ENCODE data around the gene ABCB9.
"Not testable (repeated sequence)": the region's sequence is repeated elsewhere in the genome, so short reads cannot be mapped to it uniquely, and the experiment has no call there.

ABCB9 gene

GRCh38 chr12:122934722-122935121, 31.5 kb downstream of the ABCB9 start:
- no peak for DNase-seq

DNA sequence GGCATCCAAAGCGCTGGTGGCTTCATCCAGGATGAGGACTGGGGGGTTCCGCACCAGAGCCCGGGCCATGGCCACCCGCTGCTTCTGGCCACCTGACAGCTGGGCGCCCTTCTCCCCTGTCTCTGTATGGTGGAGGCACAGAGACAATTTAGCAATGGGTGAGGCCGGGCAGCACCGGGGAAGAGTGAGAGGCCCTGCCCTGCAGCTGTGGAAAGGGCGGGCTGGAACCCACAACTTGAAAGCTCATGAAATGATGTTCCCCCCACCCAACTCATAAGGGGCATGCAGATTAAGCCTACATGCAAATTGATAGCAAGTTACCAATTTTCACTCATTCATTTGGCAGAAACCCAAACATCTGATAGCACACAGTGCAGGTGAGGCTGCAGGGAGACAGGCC, 34.1 kb downstream of the ABCB9 start:
- DNase-seq: no peak

- DNase-seq: no peak
Measured at GRCh38 chr12:122929812-122930211, 36.5 kb downstream of the ABCB9 start.

- DNase-seq: no peak
Measured at GRCh38 chr12:122929148-122929538, 37.1 kb downstream of the ABCB9 start.

- DNase-seq: no peak
Measured at GRCh38 chr12:122928404-122929147, 37.7 kb downstream of the ABCB9 start.

DNA sequence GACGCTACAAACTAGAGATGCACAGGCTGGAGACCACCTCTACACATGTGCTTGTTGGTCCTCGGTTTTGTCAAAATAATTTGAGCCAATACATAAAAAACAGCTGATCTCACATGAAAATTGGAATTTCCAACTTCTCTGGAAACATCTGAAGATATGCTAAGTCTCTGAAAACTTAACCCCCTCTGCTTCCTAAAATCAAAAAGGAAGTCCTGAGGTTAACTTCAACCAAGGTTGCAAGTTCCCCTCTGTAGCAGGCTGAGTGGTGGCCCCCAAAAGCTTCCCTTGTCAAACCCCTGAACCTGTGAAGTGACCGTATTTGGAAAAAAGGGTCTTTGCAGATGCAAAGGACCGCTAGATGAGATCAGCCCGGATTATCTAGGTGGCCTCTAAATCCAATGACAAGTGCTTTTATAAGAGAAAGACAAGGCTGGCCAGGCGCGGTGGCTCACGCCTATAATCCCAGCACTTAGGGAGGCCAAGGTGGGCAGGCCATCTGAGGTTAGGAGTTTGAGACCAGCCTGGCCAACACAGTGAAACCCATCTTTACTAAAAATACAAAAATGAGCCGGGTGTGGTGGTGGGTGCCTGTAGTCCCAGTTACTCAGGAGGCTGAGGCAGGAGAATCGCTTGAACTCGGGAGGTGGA, 38.4 kb downstream of the ABCB9 start:
- no peak for DNase-seq

DNA sequence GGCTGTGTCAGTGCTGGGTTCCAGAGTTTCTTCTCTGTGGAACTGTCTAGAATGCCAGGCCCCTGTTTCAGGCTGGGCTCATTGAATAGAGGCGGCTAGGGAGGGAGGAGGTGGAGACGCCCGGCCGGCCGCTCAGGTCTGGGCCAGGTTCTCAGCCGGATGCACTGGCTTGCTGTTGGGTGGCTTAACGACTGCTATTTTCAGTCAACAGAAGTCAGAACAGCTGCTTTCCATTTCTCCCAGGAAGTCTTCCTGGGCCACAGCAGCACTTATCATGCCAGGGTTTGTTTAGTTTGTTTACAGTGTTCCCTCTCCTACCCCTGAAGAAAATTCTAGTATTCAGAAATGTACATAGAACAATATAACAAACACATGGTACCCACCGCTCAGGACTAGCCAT, 44.3 kb downstream of the ABCB9 start:
- DNase-seq: no peak

GRCh38 chr12:122920687-122921086, 45.6 kb downstream of the ABCB9 start:
- no peak for DNase-seq

DNA sequence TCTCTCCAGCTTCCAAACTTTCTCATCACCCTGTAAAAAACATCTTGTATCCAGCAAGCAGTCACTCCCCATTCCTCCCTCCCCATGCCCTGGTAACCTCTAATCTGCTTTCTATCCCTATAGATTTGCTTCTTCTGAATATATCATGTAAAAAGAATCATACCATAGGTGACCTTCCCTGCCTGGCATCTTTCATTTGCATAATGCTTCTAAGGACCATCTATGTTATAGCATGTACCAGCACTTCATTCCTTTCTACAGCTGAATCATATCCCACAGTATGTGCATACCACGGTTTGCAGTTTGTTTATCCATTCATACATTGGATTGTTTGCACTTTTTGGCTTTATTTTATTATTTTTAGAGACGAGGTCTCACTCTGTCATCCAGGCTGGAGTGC, 47.4 kb downstream of the ABCB9 start:
- no peak for DNase-seq

- DNase-seq: no peak
Measured at GRCh38 chr12:122917507-122918121, 48.6 kb downstream of the ABCB9 start.

GRCh38 chr12:122909442-122910288, 56.6 kb downstream of the ABCB9 start:
- no peak for DNase-seq

- no peak for DNase-seq
Measured at GRCh38 chr12:122908915-122909314, 57.3 kb downstream of the ABCB9 start.

GRCh38 chr12:122905258-122905657, 61.0 kb downstream of the ABCB9 start:
- DNase-seq: not testable (repeated sequence)

DNA sequence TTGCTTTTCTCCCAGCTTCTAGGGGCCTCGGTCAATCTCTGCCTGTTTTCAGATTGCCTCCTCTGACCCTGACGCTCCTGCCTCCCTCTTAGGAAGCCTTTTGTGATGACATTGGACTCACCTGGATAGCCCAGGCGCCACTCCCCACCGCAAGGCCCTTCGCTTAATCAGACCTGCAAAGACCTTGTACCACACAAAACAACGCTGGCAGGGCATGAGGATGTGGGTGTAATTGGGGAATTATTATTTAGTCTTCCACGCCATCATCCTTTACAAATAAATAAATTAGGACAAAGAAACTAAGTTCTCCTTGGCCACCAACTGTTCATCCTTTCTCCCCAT, 62.6 kb downstream of the ABCB9 start:
- DNase-seq: no peak

- DNase-seq: no peak
Measured at GRCh38 chr12:122902854-122903692, 63.2 kb downstream of the ABCB9 start.

DNA sequence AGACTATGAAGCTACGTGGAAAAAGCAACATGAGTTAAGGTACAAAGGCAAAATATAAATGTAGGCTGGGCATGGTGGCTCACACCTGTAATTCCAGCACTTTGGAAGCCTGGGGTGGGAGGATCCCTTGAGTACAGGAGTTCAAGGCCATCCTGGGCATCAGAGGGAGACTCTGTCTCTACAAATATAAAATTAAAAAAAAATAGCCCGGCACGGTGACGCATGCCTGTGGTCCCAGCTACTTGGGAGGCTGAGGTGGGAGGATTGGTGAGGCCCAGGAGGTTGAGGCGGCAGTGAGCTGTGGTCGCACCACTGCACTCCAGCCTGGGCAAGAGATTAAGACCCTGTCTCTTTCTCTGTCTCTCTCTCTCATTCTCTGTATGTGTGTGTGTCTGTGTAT, 66.4 kb downstream of the ABCB9 start:
- no peak for DNase-seq

DNA sequence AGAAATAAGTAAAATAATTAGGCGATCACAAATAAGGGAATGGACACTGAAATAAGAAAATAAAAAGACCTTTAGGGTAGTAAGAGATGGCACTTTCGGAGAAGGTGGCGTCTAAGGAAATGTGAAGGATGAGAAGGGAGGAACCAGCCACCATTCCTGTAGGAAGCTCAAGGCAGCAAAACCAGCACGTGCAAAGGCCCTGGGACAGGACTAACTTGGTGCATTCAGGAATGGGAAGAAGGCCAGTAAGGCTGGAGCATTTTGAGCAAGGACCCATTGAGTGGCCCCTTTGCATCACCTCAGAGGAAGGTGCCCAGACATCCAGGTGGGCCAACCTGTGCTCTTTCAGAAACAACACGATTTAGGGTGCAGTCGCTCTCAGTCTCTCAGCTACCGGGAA, 69.6 kb downstream of the ABCB9 start:
- no peak for DNase-seq

DNA sequence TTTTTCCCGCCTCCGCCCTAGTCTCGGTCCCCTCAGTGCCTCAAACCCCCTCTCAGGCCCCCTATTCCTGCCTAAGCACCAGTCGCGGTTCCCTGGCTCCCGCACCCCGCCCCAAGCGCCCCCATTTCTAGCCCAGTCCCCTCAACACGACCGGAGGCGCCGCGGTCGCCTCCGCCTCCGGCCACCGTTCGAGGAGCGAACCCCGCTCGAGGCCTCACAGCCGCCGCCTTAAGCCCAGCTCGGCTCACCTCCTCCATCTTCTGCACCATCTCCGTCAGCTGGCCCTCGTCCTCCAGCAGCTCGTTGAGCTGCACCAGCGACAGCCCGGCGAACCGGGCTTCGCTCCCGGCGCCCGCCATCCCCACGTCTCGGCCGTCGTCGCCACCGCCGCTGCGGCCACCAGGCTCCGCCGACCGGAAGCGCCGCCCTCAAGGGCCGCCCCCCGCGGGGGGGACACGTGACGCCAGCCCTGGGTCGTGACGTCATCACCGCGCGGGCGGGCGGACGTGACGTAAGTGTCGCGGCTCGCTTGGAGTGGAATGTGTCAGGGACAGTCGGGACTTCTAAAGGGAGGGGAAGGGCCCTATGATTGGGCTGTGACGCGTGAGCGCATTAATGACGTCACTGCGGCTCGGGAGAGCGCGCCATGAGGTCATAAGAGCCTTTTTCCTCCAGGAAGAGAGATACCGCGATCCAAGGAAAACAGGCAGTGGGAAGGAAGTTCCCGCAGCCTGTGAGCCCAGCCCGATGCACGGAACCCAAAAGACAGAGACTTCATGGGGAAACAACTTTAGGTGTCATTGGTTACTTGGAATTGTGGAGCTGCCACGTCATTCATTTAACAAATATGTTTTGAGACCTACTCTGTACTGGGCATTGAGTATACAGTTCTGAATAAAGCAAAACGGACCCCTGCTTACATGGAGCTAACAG, 70.3 kb downstream of the ABCB9 start, which contains the start of gene VPS37B:
VPS37B (minus strand) TSS at position 421 of the 933 bp plus-strand sequence; CDS start at position 359, 62 bp downstream.
- peak; percentile 88 for DNase-seq

DNA sequence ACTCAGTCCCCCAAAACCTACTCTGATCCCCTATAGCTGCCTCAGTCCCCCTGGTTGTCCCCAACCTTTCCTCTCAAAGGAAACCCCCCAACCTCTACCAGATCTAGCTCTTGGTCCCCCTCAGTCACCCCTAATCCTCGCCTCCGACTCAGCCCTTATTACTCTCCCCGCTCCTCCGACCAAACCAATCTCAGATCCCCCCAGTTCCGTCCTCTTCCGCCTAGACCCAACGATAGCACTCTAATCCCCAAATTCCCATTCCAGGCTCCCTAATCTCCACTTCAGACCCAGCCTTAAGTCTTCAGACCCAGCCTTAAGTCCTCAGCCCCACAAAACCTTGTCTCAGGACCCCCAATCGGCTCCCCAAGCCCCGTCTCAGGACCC, 71.0 kb downstream of the ABCB9 start:
- no peak for DNase-seq

GRCh38 chr12:122894193-122895121, 71.8 kb downstream of the ABCB9 start:
- no peak for DNase-seq
